Neutrophil (primary cell): ENCODE measurements around the gene NOTO.
A peak's percentile ranks its signal among the peaks of the same experiment; 100 is the strongest.

Experiments used
- H3K27ac ChIP-seq: fragments of 200-600 bp; sonication (generic); 2 replicates; pipeline ENCODE4 v1.5.1; 2016; ENCODE audit warnings: mild to moderate bottlenecking, moderate library complexity
- H3K27me3 ChIP-seq: fragments of 200-600 bp; sonication (generic); 2 replicates; pipeline ENCODE4 v1.6.0; 2016; ENCODE audit warnings: mild to moderate bottlenecking
- H3K36me3 ChIP-seq: fragments of 200-600 bp; sonication (generic); 2 replicates; pipeline ENCODE4 v1.5.1; 2017
- H3K4me1 ChIP-seq, 2 experiments: fragments of 200-600 bp in 1 of 2; sonication (generic) in 1 of 2; 1 replicate in 1 of 2; 2 replicates in 1 of 2; pipeline versions ENCODE4 v1.5.1 to v1.6.1; 2013 to 2016; ENCODE audit warnings: low read depth in 1 of 2, low read length in 1 of 2, mild to moderate bottlenecking in 1 of 2, moderate library complexity in 1 of 2; ENCODE audit not compliant: control insufficient read depth in 1 of 2, insufficient read depth in 1 of 2
- H3K4me3 ChIP-seq, 2 experiments: fragments of 200-600 bp in 1 of 2; sonication (generic) in 1 of 2; 1 replicate in 1 of 2; 2 replicates in 1 of 2; pipeline ENCODE4 v1.5.1; 2013 to 2016; ENCODE audit warnings: low read depth in 1 of 2, low read length in 1 of 2, mild to moderate bottlenecking in 1 of 2, moderate library complexity in 1 of 2
- H3K9me3 ChIP-seq: fragments of 200-600 bp; sonication (generic); 2 replicates; pipeline ENCODE4 v1.5.1; 2016
- TF ChIP-seq, protein P1 (sequence below): fragments of 200-600 bp; sonication (generic); IDR thresholded peaks from 2 replicates; pipeline ENCODE4 v1.5.1; 2016; ENCODE audit warnings: antibody characterized with exemption

The NOTO gene

DNA sequence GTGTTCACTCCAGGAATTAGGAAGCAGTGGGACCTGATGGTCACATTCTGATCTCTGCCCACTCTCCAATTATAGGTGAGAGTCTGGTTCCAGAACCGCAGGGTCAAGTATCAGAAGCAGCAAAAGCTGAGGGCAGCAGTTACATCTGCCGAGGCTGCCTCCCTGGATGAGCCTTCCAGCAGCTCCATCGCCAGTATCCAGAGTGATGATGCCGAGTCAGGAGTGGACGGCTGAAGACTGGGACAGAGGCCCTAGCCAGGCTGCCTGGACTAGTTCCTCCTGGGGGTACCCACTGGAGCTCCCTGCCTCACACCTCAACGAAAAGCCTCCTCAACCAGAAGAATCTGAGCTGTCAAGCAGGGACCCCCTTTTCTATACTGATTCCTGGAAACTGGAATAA is 8.3 kb downstream of the NOTO start:
- Histone ChIP-seq H3K9me3 (no peaks in the 10 kb centered on the region), H3K4me1 (peaks cover 13 to 16% of the 10 kb centered on the region in 2 experiments), H3K27ac (no peak overlapping the region), H3K27me3 (peaks cover 40% of the 10 kb centered on the region), H3K4me3 (no peak overlapping the region), H3K36me3 (no peaks in the 10 kb centered on the region)
- TF ChIP-seq, protein P1, sequence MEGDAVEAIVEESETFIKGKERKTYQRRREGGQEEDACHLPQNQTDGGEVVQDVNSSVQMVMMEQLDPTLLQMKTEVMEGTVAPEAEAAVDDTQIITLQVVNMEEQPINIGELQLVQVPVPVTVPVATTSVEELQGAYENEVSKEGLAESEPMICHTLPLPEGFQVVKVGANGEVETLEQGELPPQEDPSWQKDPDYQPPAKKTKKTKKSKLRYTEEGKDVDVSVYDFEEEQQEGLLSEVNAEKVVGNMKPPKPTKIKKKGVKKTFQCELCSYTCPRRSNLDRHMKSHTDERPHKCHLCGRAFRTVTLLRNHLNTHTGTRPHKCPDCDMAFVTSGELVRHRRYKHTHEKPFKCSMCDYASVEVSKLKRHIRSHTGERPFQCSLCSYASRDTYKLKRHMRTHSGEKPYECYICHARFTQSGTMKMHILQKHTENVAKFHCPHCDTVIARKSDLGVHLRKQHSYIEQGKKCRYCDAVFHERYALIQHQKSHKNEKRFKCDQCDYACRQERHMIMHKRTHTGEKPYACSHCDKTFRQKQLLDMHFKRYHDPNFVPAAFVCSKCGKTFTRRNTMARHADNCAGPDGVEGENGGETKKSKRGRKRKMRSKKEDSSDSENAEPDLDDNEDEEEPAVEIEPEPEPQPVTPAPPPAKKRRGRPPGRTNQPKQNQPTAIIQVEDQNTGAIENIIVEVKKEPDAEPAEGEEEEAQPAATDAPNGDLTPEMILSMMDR: no peak

DNA sequence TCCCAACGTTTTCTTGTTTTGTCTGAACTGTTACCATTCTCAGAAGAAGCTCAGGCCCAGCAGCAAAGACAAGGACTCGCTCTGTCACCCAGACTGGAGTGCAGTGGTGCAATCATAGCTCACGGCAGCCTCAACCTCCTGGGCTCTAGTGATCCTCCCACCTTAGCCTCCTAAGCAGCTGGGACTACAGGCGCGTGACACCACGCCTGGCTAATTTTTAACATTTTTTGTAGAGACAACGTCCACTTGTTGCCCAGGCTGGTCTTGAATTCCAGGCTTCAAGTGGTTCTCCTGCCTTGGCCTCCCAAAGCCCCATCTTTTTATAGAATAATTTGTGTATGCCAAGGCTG is 9.7 kb downstream of the NOTO start:
- Histone ChIP-seq H3K27me3 (peaks cover 26% of the 10 kb centered on the region), H3K4me1 (peaks cover 13 to 16% of the 10 kb centered on the region in 2 experiments), H3K9me3 (no peaks in the 10 kb centered on the region), H3K4me3 (no peak overlapping the region), H3K36me3 (no peaks in the 10 kb centered on the region), H3K27ac (no peak overlapping the region)
- TF ChIP-seq, protein P1: no peak

GRCh38 chr2:73212448-73213176 is 10.2 kb downstream of the NOTO start:
- Histone ChIP-seq H3K4me1 (peaks cover 13 to 16% of the 10 kb centered on the region in 2 experiments), H3K27me3 (peaks cover 21% of the 10 kb centered on the region), H3K4me3 (no peak overlapping the region), H3K9me3 (no peaks in the 10 kb centered on the region), H3K36me3 (no peaks in the 10 kb centered on the region), H3K27ac (no peak overlapping the region)
- TF ChIP-seq, protein P1: peak; percentile 83

- Histone ChIP-seq H3K9me3 (no peaks in the 10 kb centered on the region), H3K4me1 (peaks cover 13 to 16% of the 10 kb centered on the region in 2 experiments), H3K36me3 (no peaks in the 10 kb centered on the region), H3K27ac (no peak within 1 kb of the TSS), H3K27me3 (peaks cover 7% of the 10 kb centered on the region), H3K4me3 (peak within 1 kb of the TSS; percentile 59 to 73)
- TF ChIP-seq, protein P1: no peak
Measured at GRCh38 chr2:73214120-73215035, 12.0 kb downstream of the NOTO start, which contains the start of gene SMYD5. Gene SMYD5, plus strand, starts transcription at chr2:73214245. Its CDS starts 22 bp downstream, at chr2:73214267.

DNA sequence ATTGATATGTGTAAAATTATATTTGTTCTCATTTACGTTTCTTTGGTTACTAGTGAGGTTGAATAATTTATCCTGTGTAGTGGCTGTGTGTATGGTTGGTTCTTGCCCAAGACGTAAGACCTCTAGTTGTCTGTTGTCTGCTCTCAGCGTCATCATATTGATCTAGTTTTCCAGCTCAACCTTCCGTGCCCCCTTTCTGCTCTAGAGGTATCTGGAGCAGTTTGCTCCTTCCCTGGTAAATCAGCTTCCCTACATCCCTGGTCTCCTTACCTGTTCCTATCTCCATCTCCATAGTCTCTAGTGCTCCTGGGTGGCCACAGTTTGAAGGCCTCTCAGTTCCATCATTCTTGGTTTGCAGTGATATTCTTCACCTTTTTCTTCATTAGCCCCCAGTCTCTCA is 12.9 kb downstream of the NOTO start:
- Histone ChIP-seq H3K4me1 (peaks cover 13 to 16% of the 10 kb centered on the region in 2 experiments), H3K27me3 (no peaks in the 10 kb centered on the region), H3K36me3 (no peaks in the 10 kb centered on the region), H3K27ac (no peak overlapping the region), H3K9me3 (no peaks in the 10 kb centered on the region), H3K4me3 (peak overlapping the region in 1 of 2 experiments; percentile 73)
- TF ChIP-seq, protein P1: no peak
